Measurements from ENCODE around the gene MAP3K7.
"Not testable (repeated sequence)": the region's sequence is repeated elsewhere in the genome, so short reads cannot be mapped to it uniquely, and the experiment has no call there.

MAP3K7 gene

DNA sequence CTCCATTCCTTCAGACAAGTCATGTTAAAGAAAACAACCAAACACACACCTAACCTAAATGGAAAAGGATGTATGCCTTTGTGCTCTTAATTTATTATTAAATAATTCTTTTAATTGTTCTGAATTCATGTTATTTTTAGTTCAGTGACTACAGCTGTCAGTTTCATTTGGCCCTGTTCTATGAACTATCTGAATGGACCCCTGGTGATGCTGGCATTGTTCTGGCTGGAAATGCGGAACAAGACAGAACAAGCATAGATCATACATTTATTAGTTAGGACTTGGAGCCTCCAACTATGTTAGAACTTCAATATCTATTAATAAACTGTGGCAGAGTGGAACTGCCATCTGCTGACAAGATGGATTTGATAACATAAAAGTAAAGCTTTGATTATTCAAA, 5.7 kb downstream of the MAP3K7 start:
- no peak overlapping the region for H3K4me3 ChIP-seq (ENCODE audit: low read depth in 1 of 5, low read length in 5 of 5)
- no peaks in the 10 kb centered on the region for H3K9me3 ChIP-seq (ENCODE audit: control insufficient read depth in 5 of 5, low read length in 5 of 5)
- H3K36me3 ChIP-seq (ENCODE audit: control insufficient read depth in 5 of 5, insufficient read depth in 5 of 5, low read length in 5 of 5) = peaks cover 0 to 8% (median 0%) of the 10 kb centered on the region in 5 donors
- H3K4me1 ChIP-seq (ENCODE audit: control insufficient read depth in 5 of 5, insufficient read depth in 5 of 5, low read length in 5 of 5) = peaks cover 0 to 24% (median 19%) of the 10 kb centered on the region in 5 donors
- no peak overlapping the region for H3K27ac ChIP-seq (ENCODE audit: low read depth, low read length)
- no peaks in the 10 kb centered on the region for H3K27me3 ChIP-seq (ENCODE audit: control insufficient read depth in 5 of 5, insufficient read depth in 4 of 5, low read length in 5 of 5)
- no peak overlapping the region for H3K9ac ChIP-seq (ENCODE audit: low read length in 5 of 5)

DNA sequence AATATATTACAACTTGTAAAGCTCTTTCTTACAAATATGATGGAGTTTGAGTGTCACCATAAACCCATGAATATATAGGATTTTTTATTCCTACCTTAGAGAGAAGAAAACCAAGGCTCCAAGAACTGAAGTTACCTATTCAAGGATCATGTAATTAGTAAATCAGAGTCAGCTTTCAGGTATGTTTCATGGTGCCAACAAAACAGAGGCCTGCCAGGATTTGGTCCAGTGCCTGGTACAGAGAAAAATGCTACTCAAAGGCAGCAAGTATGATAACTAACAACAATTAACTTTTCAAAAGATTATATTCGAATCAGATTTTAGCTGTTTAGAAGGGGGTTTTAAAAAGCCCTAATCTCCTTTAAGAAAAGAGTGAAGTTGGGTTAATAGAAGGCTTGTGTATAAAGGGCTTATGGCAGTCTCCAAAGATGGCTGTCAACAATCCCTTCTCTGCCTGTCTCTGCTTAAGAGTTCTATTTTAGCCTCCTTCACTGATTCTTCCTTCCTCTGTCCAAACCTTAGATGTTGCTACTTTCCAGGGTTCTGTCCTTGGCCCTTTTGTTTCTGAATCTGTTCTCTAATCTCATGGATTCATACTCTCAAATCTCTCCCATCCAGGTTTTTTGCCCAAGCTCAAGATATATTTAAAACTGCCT, 7.8 kb downstream of the MAP3K7 start:
- peaks cover 0 to 7% (median 3%) of the 10 kb centered on the region in 5 donors for H3K4me1 ChIP-seq (ENCODE audit: control insufficient read depth in 5 of 5, insufficient read depth in 5 of 5, low read length in 5 of 5)
- H3K9me3 ChIP-seq (ENCODE audit: control insufficient read depth in 5 of 5, low read length in 5 of 5) = no peaks in the 10 kb centered on the region
- peaks cover 0 to 12% (median 0%) of the 10 kb centered on the region in 5 donors for H3K36me3 ChIP-seq (ENCODE audit: control insufficient read depth in 5 of 5, insufficient read depth in 5 of 5, low read length in 5 of 5)
- no peaks in the 10 kb centered on the region for H3K27me3 ChIP-seq (ENCODE audit: control insufficient read depth in 5 of 5, insufficient read depth in 4 of 5, low read length in 5 of 5)
- H3K27ac ChIP-seq (ENCODE audit: low read depth, low read length) = no peak overlapping the region
- no peak overlapping the region for H3K9ac ChIP-seq (ENCODE audit: low read length in 5 of 5)
- H3K4me3 ChIP-seq (ENCODE audit: low read depth in 1 of 5, low read length in 5 of 5) = no peak overlapping the region

DNA sequence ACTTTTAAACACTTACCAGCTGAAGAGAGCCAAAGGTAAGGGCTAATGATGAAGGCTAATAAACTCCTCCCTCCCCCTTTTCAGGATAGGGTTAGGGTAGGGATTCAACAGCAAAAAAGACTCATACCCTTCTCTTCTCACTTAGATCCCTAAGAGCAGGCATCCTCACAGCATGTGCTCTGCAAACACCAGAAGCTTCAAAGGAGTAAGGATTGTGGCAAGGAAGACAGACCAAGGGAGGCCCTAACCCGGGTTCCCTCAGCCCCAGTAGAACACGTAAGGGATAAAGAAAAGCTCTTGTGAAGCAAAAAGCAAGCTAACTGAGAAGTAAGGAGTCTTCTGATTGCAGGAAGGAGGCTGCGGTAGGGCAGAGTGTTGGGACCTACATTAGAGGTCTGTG, 11.6 kb downstream of the MAP3K7 start:
- Histone ChIP-seq H3K9ac (ENCODE audit: low read length in 5 of 5) (no peak overlapping the region), H3K36me3 (ENCODE audit: control insufficient read depth in 5 of 5, insufficient read depth in 5 of 5, low read length in 5 of 5) (peaks cover 0 to 15% (median 2%) of the 10 kb centered on the region in 5 donors), H3K27ac (ENCODE audit: low read depth, low read length) (no peak overlapping the region), H3K4me3 (ENCODE audit: low read depth in 1 of 5, low read length in 5 of 5) (no peak overlapping the region), H3K9me3 (ENCODE audit: control insufficient read depth in 5 of 5, low read length in 5 of 5) (no peaks in the 10 kb centered on the region), H3K4me1 (ENCODE audit: control insufficient read depth in 5 of 5, insufficient read depth in 5 of 5, low read length in 5 of 5) (no peaks in the 10 kb centered on the region), H3K27me3 (ENCODE audit: control insufficient read depth in 5 of 5, insufficient read depth in 4 of 5, low read length in 5 of 5) (no peaks in the 10 kb centered on the region)

DNA sequence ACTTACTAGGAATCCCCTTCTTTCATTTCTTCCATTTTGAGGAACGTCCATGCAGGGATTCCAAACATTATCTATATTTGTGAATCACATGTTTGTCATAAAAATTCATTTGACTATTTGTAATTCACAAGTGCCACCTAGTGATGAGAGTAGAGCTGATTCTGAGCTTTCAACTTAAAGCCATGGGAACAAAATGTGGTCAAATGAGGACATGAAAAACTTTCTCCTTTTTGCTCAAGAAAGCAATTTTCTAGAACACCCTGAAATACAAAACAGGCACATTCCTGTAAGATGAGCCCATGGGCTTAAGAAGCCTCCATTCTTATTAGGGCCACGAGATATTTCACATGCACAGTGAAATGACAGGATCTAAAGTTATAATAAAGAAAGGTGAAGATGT, 12.3 kb downstream of the MAP3K7 start:
- Histone ChIP-seq H3K27ac (ENCODE audit: low read depth, low read length) (no peak overlapping the region), H3K4me1 (ENCODE audit: control insufficient read depth in 5 of 5, insufficient read depth in 5 of 5, low read length in 5 of 5) (no peaks in the 10 kb centered on the region), H3K9ac (ENCODE audit: low read length in 5 of 5) (no peak overlapping the region), H3K27me3 (ENCODE audit: control insufficient read depth in 5 of 5, insufficient read depth in 4 of 5, low read length in 5 of 5) (no peaks in the 10 kb centered on the region), H3K4me3 (ENCODE audit: low read depth in 1 of 5, low read length in 5 of 5) (no peak overlapping the region), H3K9me3 (ENCODE audit: control insufficient read depth in 5 of 5, low read length in 5 of 5) (no peaks in the 10 kb centered on the region), H3K36me3 (ENCODE audit: control insufficient read depth in 5 of 5, insufficient read depth in 5 of 5, low read length in 5 of 5) (peaks cover 0 to 15% (median 4%) of the 10 kb centered on the region in 5 donors)

DNA sequence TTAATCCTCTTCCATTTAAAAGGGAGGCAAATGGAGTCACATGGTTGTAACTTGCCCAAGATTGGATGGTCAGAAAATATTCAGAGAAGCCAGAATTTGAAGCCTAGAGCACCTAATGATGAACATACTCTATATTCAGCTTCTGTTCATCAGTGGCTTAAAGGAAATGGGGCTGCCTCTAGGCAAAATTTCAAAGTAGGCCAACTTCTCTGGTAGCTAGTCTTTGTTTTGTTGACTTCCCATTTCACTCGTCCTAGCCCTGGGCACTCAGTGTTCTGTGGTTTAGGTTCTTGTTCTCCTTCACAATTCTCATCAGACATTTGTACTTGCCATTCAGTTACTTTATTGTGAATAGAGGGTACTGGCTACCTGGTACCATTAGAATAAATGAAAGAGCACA, 13.2 kb downstream of the MAP3K7 start:
- Histone ChIP-seq H3K36me3 (ENCODE audit: control insufficient read depth in 5 of 5, insufficient read depth in 5 of 5, low read length in 5 of 5) (peaks cover 3 to 22% (median 4%) of the 10 kb centered on the region in 5 donors), H3K9ac (ENCODE audit: low read length in 5 of 5) (no peak overlapping the region), H3K9me3 (ENCODE audit: control insufficient read depth in 5 of 5, low read length in 5 of 5) (no peaks in the 10 kb centered on the region), H3K27me3 (ENCODE audit: control insufficient read depth in 5 of 5, insufficient read depth in 4 of 5, low read length in 5 of 5) (no peaks in the 10 kb centered on the region), H3K27ac (ENCODE audit: low read depth, low read length) (no peak overlapping the region), H3K4me1 (ENCODE audit: control insufficient read depth in 5 of 5, insufficient read depth in 5 of 5, low read length in 5 of 5) (no peaks in the 10 kb centered on the region), H3K4me3 (ENCODE audit: low read depth in 1 of 5, low read length in 5 of 5) (no peak overlapping the region)

DNA sequence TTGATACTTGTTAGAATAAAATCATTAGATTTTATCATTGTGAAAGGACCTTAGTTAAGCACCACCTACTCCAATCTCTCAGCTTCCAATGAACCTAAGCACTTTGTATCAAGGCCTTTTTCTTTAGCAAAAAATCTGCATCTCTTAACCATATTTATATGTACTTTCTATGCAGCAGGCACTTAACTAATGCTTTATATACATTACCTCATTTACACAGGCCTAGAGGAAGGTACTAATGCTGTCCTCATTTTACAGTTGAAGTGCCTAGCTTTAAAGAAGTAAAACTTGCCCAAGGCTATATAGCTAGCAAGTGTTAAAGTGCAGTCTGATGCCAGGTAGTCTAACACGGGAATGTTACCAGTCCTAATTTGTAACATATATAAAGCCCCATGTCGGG, 14.0 kb downstream of the MAP3K7 start:
- Histone ChIP-seq H3K4me1 (ENCODE audit: control insufficient read depth in 5 of 5, insufficient read depth in 5 of 5, low read length in 5 of 5) (no peaks in the 10 kb centered on the region), H3K9me3 (ENCODE audit: control insufficient read depth in 5 of 5, low read length in 5 of 5) (no peaks in the 10 kb centered on the region), H3K27ac (ENCODE audit: low read depth, low read length) (no peak overlapping the region), H3K36me3 (ENCODE audit: control insufficient read depth in 5 of 5, insufficient read depth in 5 of 5, low read length in 5 of 5) (peaks cover 3 to 26% (median 6%) of the 10 kb centered on the region in 5 donors), H3K27me3 (ENCODE audit: control insufficient read depth in 5 of 5, insufficient read depth in 4 of 5, low read length in 5 of 5) (no peaks in the 10 kb centered on the region), H3K4me3 (ENCODE audit: low read depth in 1 of 5, low read length in 5 of 5) (no peak overlapping the region), H3K9ac (ENCODE audit: low read length in 5 of 5) (no peak overlapping the region)

DNA sequence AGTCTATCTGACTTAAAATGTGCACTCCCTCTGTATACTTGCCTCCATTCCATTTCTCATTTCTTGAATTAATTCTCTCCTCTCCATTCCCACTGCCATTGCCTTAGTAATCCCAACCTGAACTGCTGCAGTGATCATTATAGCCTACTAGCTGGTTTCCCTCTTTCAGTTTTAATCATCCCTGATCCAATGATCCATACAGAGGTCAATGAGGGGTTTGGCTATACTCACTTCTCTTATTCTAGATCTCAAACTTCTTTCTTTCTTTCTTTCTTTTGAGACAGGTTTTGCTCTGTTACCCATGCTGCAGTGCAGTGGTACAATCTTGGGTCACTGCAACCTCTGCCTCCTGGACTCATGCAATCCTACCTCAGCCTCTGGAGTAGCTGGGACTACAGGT, 17.6 kb downstream of the MAP3K7 start:
- Histone ChIP-seq H3K27ac (ENCODE audit: low read depth, low read length) (no peak overlapping the region), H3K9ac (ENCODE audit: low read length in 5 of 5) (no peak overlapping the region), H3K4me3 (ENCODE audit: low read depth in 1 of 5, low read length in 5 of 5) (no peak overlapping the region), H3K9me3 (ENCODE audit: control insufficient read depth in 5 of 5, low read length in 5 of 5) (no peaks in the 10 kb centered on the region), H3K27me3 (ENCODE audit: control insufficient read depth in 5 of 5, insufficient read depth in 4 of 5, low read length in 5 of 5) (no peaks in the 10 kb centered on the region), H3K4me1 (ENCODE audit: control insufficient read depth in 5 of 5, insufficient read depth in 5 of 5, low read length in 5 of 5) (no peaks in the 10 kb centered on the region), H3K36me3 (ENCODE audit: control insufficient read depth in 5 of 5, insufficient read depth in 5 of 5, low read length in 5 of 5) (peaks cover 3 to 15% (median 6%) of the 10 kb centered on the region in 5 donors)

DNA sequence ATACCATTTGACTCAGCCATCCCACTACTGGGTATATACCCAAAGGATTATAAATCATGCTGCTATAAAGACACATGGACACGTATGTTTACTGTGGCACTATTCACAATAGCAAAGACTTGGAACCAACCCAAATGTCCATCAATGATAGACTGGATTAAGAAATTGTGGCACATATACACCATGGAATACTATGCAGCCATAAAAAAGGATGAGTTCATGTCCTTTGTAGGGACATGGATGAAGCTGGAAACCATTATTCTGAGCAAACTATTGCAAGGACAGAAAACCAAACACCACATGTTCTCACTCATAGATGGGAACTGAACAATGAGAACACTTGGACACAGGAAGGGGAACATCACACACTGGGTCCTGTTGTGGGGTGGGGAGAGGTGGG, 19.2 kb downstream of the MAP3K7 start:
- H3K9ac ChIP-seq (ENCODE audit: low read length in 5 of 5); H3K4me1 ChIP-seq (ENCODE audit: control insufficient read depth in 5 of 5, insufficient read depth in 5 of 5, low read length in 5 of 5); H3K27ac ChIP-seq (ENCODE audit: low read depth, low read length); H3K27me3 ChIP-seq (ENCODE audit: control insufficient read depth in 5 of 5, insufficient read depth in 4 of 5, low read length in 5 of 5); H3K4me3 ChIP-seq (ENCODE audit: low read depth in 1 of 5, low read length in 5 of 5); H3K9me3 ChIP-seq (ENCODE audit: control insufficient read depth in 5 of 5, low read length in 5 of 5): not testable (repeated sequence)
- peaks cover 3 to 16% (median 6%) of the 10 kb centered on the region in 5 donors for H3K36me3 ChIP-seq (ENCODE audit: control insufficient read depth in 5 of 5, insufficient read depth in 5 of 5, low read length in 5 of 5)

DNA sequence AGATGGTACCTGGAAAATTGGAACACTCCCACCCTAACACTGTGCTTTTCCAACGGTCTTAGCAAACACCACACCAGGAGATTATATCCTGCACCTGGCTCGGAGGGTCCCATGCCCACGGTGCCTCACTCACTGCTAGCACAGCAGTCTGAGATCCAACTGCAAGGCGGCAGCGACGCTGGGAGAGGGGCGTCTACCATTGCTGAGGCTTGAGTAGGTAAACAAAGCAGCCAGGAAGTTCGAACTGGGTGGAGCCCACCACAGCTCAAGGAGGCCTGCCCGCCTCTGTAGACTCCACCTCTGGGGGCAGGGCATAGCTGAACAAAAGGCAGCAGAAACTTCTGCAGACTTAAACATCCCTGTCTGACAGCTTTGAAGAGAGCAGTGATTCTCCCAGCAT, 24.5 kb downstream of the MAP3K7 start:
- not testable (repeated sequence) for H3K9me3 ChIP-seq (ENCODE audit: control insufficient read depth in 5 of 5, low read length in 5 of 5); H3K4me1 ChIP-seq (ENCODE audit: control insufficient read depth in 5 of 5, insufficient read depth in 5 of 5, low read length in 5 of 5); H3K27ac ChIP-seq (ENCODE audit: low read depth, low read length); H3K9ac ChIP-seq (ENCODE audit: low read length in 5 of 5); H3K4me3 ChIP-seq (ENCODE audit: low read depth in 1 of 5, low read length in 5 of 5); H3K27me3 ChIP-seq (ENCODE audit: control insufficient read depth in 5 of 5, insufficient read depth in 4 of 5, low read length in 5 of 5)
- peaks cover 20 to 39% (median 27%) of the 10 kb centered on the region in 5 donors for H3K36me3 ChIP-seq (ENCODE audit: control insufficient read depth in 5 of 5, insufficient read depth in 5 of 5, low read length in 5 of 5)

DNA sequence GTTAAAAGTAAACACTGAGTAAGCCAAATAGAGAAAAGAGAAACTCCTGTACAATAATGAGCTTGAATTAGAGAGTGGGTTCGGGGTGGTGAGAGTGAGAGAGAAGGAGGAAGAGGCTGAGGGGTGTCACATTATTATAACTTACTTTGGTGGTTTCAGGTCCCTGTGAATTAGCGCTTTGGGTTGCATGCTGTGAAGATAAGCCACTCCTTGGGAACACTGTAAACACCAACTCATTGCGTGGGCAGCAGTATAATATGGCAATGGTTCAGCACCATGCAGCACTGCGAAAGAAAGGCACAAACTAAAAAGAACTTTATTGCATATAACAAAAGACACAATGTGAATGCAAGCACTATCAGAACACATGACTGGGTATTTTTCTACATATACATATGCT, 26.9 kb downstream of the MAP3K7 start:
- no peak overlapping the region for H3K9ac ChIP-seq (ENCODE audit: low read length in 5 of 5)
- no peak overlapping the region for H3K27ac ChIP-seq (ENCODE audit: low read depth, low read length)
- no peak overlapping the region for H3K4me3 ChIP-seq (ENCODE audit: low read depth in 1 of 5, low read length in 5 of 5)
- H3K27me3 ChIP-seq (ENCODE audit: control insufficient read depth in 5 of 5, insufficient read depth in 4 of 5, low read length in 5 of 5) = no peaks in the 10 kb centered on the region
- H3K4me1 ChIP-seq (ENCODE audit: control insufficient read depth in 5 of 5, insufficient read depth in 5 of 5, low read length in 5 of 5) = no peaks in the 10 kb centered on the region
- H3K36me3 ChIP-seq (ENCODE audit: control insufficient read depth in 5 of 5, insufficient read depth in 5 of 5, low read length in 5 of 5) = peaks cover 31 to 56% (median 41%) of the 10 kb centered on the region in 5 donors
- no peaks in the 10 kb centered on the region for H3K9me3 ChIP-seq (ENCODE audit: control insufficient read depth in 5 of 5, low read length in 5 of 5)

Data from subcutaneous abdominal adipose tissue (tissue), 5 donors.